ENCODE results near the gene NUP93. TPM values are rescaled to one million over a fixed set of nuclear protein-coding genes. Genes with fewer than 3 reads are reported as not detected.

The NUP93 gene
- total RNA-seq, 1 donor, result 60.9 TPM

- TF ChIP-seq CTCF (IDR thresholded peaks at IDR 0.05; ENCODE audit: insufficient read depth, low read depth, low read length), result no peak
- DNase-seq (ENCODE audit: low read depth), result no peak
- H3K4me3 ChIP-seq (ENCODE audit: low read depth, low read length), result no peak overlapping the region
Observed at GRCh38 chr16:56828647-56829046, 98.7 kb downstream of the NUP93 start.

GRCh38 chr16:56830669-56831068 lies 100.7 kb downstream of the NUP93 start:
- TF ChIP-seq CTCF (IDR thresholded peaks at IDR 0.05; ENCODE audit: insufficient read depth, low read depth, low read length), result no peak
- H3K4me3 ChIP-seq (ENCODE audit: low read depth, low read length), result no peak overlapping the region
- no peak for DNase-seq (ENCODE audit: low read depth)

- no peak for DNase-seq (ENCODE audit: low read depth)
- H3K4me3 ChIP-seq (ENCODE audit: low read depth, low read length), result no peak overlapping the region
- TF ChIP-seq CTCF (IDR thresholded peaks at IDR 0.05; ENCODE audit: insufficient read depth, low read depth, low read length), result no peak
Observed at GRCh38 chr16:56832768-56833167, 102.8 kb downstream of the NUP93 start.

- no peak for TF ChIP-seq CTCF (IDR thresholded peaks at IDR 0.05; ENCODE audit: insufficient read depth, low read depth, low read length)
- DNase-seq (ENCODE audit: low read depth), result no peak
Observed at GRCh38 chr16:56833243-56833970, 103.5 kb downstream of the NUP93 start.

GRCh38 chr16:56835320-56835719 lies 105.4 kb downstream of the NUP93 start:
- TF ChIP-seq CTCF (IDR thresholded peaks at IDR 0.05; ENCODE audit: insufficient read depth, low read depth, low read length), result no peak

More at GRCh38 chr16:56833243-56833970, 103.5 kb downstream of the NUP93 start:
- no peak overlapping the region for H3K4me3 ChIP-seq (ENCODE audit: low read depth, low read length)

GRCh38 chr16:56836410-56837230 lies 106.7 kb downstream of the NUP93 start:
- H3K4me3 ChIP-seq (ENCODE audit: low read depth, low read length), result no peak overlapping the region
- TF ChIP-seq CTCF (IDR thresholded peaks at IDR 0.05; ENCODE audit: insufficient read depth, low read depth, low read length), result no peak
- no peak for DNase-seq (ENCODE audit: low read depth)

More at GRCh38 chr16:56835320-56835719, 105.4 kb downstream of the NUP93 start:
- H3K4me3 ChIP-seq (ENCODE audit: low read depth, low read length), result no peak overlapping the region
- DNase-seq (ENCODE audit: low read depth), result no peak
